Astrocyte (in vitro differentiated cells and primary cell): ENCODE data around the gene NISCH. TPM values are rescaled to one million over a fixed set of nuclear protein-coding genes. Genes with fewer than 3 reads are reported as not detected.

Source experiments
- DNase-seq: peaks from one replicate; pipeline ENCODE4 v3.0.0-alpha.2; 2010; ENCODE audit warnings: low read depth
- FAIRE-seq: peaks from 2 replicates; lab custom pipeline; 2011; peaks lifted over from hg19 to GRCh38; lab: Jason Lieb, UNC
- H2AFZ ChIP-seq: 2 replicates; pipeline ENCODE4 v1.6.0; 2012; ENCODE audit warnings: low read depth, low read length, inconsistent platforms
- H3K27ac ChIP-seq: 2 replicates; pipeline ENCODE4 v1.5.1; 2011; ENCODE audit warnings: low read depth, low read length, inconsistent platforms
- H3K27me3 ChIP-seq: 2 replicates; pipeline ENCODE4 v1.6.0; 2011; ENCODE audit warnings: low read length, inconsistent platforms; ENCODE audit not compliant: insufficient read depth
- H3K36me3 ChIP-seq: 2 replicates; pipeline ENCODE4 v1.5.1; 2011; ENCODE audit warnings: low read length, inconsistent platforms; ENCODE audit not compliant: insufficient read depth
- H3K4me1 ChIP-seq: 2 replicates; pipeline ENCODE4 v1.5.1; 2011; ENCODE audit warnings: low read length, inconsistent platforms; ENCODE audit not compliant: insufficient read depth
- H3K4me2 ChIP-seq: 2 replicates; pipeline ENCODE4 v1.6.0; 2012; ENCODE audit warnings: low read length, inconsistent platforms
- H3K4me3 ChIP-seq: 2 replicates; pipeline ENCODE4 v1.5.1; 2011; ENCODE audit warnings: low read depth, mild to moderate bottlenecking, low read length, inconsistent platforms; ENCODE audit not compliant: insufficient read depth
- H3K79me2 ChIP-seq: 2 replicates; pipeline ENCODE4 v1.6.0; 2012; ENCODE audit warnings: mild to moderate bottlenecking, low read length, inconsistent platforms; ENCODE audit not compliant: insufficient read depth
- H3K9ac ChIP-seq: 2 replicates; pipeline ENCODE4 v1.6.0; 2012; ENCODE audit warnings: mild to moderate bottlenecking, low read length, inconsistent platforms
- H3K9me3 ChIP-seq: 2 replicates; pipeline ENCODE4 v1.5.1; 2012; ENCODE audit warnings: low read depth, mild to moderate bottlenecking, low read length, inconsistent platforms; ENCODE audit not compliant: insufficient read depth
- H4K20me1 ChIP-seq: 2 replicates; pipeline ENCODE4 v1.6.0; 2012; ENCODE audit warnings: low read length, inconsistent platforms; ENCODE audit not compliant: insufficient read depth
- H3K27ac Mint-ChIP-seq: one replicate; pipeline ENCODE4 v1.8.0; 2021; ENCODE audit warnings: mild to moderate bottlenecking, mixed read lengths; ENCODE audit not compliant: unreplicated experiment
- H3K27me3 Mint-ChIP-seq: one replicate; pipeline ENCODE4 v1.8.0; 2021; ENCODE audit warnings: low read depth, mixed read lengths; ENCODE audit not compliant: unreplicated experiment
- H3K36me3 Mint-ChIP-seq: one replicate; pipeline ENCODE4 v1.8.0; 2021; ENCODE audit warnings: low read depth, mixed read lengths; ENCODE audit not compliant: unreplicated experiment
- H3K4me1 Mint-ChIP-seq: one replicate; pipeline ENCODE4 v1.8.0; 2021; ENCODE audit warnings: low read depth, mixed read lengths; ENCODE audit not compliant: unreplicated experiment
- H3K4me3 Mint-ChIP-seq: one replicate; pipeline ENCODE4 v1.8.0; 2021; ENCODE audit warnings: mild to moderate bottlenecking, moderate library complexity, mixed read lengths; ENCODE audit not compliant: unreplicated experiment
- H3K9me3 Mint-ChIP-seq: one replicate; pipeline ENCODE4 v1.8.0; 2021; ENCODE audit warnings: mild to moderate bottlenecking, mixed read lengths; ENCODE audit not compliant: unreplicated experiment
- CTCF ChIP-seq: IDR thresholded peaks from 2 replicates; pipeline ENCODE4 v1.5.1; 2011; ENCODE audit warnings: low read depth, mild to moderate bottlenecking, inconsistent platforms, low read length, moderate library complexity; ENCODE audit not compliant: insufficient read depth
- EZH2 ChIP-seq: IDR thresholded peaks from 2 replicates; pipeline ENCODE4 v1.6.1; 2012; ENCODE audit warnings: mild to moderate bottlenecking, low read length, inconsistent platforms; ENCODE audit not compliant: insufficient read depth
- total RNA-seq: library from RNA; stranded (reverse); gene quantifications from 2 replicates; pipeline ENCODE4 v1.2.1, GENCODE V29; 2021

Gene NISCH
- total RNA-seq, 1 donor from 2014 or later: 118 TPM

- no peak overlapping the region for H3K27ac ChIP-seq
- no peak overlapping the region for H3K4me3 Mint-ChIP-seq
- peaks cover 5% of the 10 kb centered on the region for H3K4me1 Mint-ChIP-seq
These were observed 21.9 kb upstream of the NISCH start for GRCh38 chr3:52433328-52433995.

GRCh38 chr3:52433996-52434479 lies 21.4 kb upstream of the NISCH start:
- Histone ChIP-seq H3K4me1 (peaks cover 5% of the 10 kb centered on the region), H3K9ac (no peak overlapping the region), H2AFZ (no peak overlapping the region), H3K36me3 (no peaks in the 10 kb centered on the region), H3K4me3 (no peak overlapping the region), H4K20me1 (no peaks in the 10 kb centered on the region), H3K79me2 (no peaks in the 10 kb centered on the region), H3K4me2 (no peak overlapping the region), H3K27me3 (peaks cover 3% of the 10 kb centered on the region), H3K9me3 (no peaks in the 10 kb centered on the region), H3K27ac (no peak overlapping the region)
- no peak for FAIRE-seq
- H3K27me3 Mint-ChIP-seq: peaks cover 27% of the 10 kb centered on the region
- H3K4me1 Mint-ChIP-seq: peaks cover 5% of the 10 kb centered on the region
- no peak for DNase-seq
- H3K9me3 Mint-ChIP-seq: no peaks in the 10 kb centered on the region
- H3K36me3 Mint-ChIP-seq: no peaks in the 10 kb centered on the region
- peak overlapping the region; percentile 63 for H3K4me3 Mint-ChIP-seq
- TF ChIP-seq EZH2 (no peak), CTCF (no peak)
- H3K27ac Mint-ChIP-seq: no peak overlapping the region

More at GRCh38 chr3:52433328-52433995, 21.9 kb upstream of the NISCH start:
- no peaks in the 10 kb centered on the region for H3K79me2 ChIP-seq
- no peaks in the 10 kb centered on the region for H3K36me3 ChIP-seq
- DNase-seq (no peak), FAIRE-seq (no peak)
- no peak overlapping the region for H2AFZ ChIP-seq
- peaks cover 3% of the 10 kb centered on the region for H3K27me3 ChIP-seq
- H3K9ac ChIP-seq: no peak overlapping the region
- peaks cover 5% of the 10 kb centered on the region for H3K4me1 ChIP-seq
- no peak overlapping the region for H3K4me3 ChIP-seq
- Mint-ChIP-seq H3K27ac (no peak overlapping the region), H3K9me3 (no peaks in the 10 kb centered on the region), H3K27me3 (peaks cover 27% of the 10 kb centered on the region), H3K36me3 (no peaks in the 10 kb centered on the region)
- H4K20me1 ChIP-seq: no peaks in the 10 kb centered on the region
- no peak overlapping the region for H3K4me2 ChIP-seq
- no peaks in the 10 kb centered on the region for H3K9me3 ChIP-seq
- TF ChIP-seq CTCF (no peak), EZH2 (no peak)

- Mint-ChIP-seq H3K27ac (no peak overlapping the region), H3K9me3 (no peaks in the 10 kb centered on the region), H3K27me3 (peaks cover 27% of the 10 kb centered on the region), H3K4me1 (peaks cover 2% of the 10 kb centered on the region), H3K36me3 (no peaks in the 10 kb centered on the region), H3K4me3 (peak overlapping the region; percentile 63)
- Histone ChIP-seq H3K79me2 (no peaks in the 10 kb centered on the region), H3K4me3 (no peak overlapping the region), H3K9ac (no peak overlapping the region), H3K9me3 (no peaks in the 10 kb centered on the region), H2AFZ (no peak overlapping the region), H4K20me1 (no peaks in the 10 kb centered on the region), H3K36me3 (no peaks in the 10 kb centered on the region), H3K4me2 (no peak overlapping the region), H3K27me3 (peaks cover 3% of the 10 kb centered on the region), H3K27ac (no peak overlapping the region), H3K4me1 (peaks cover 2% of the 10 kb centered on the region)
- no peak for TF ChIP-seq EZH2
- no peak for TF ChIP-seq CTCF
- FAIRE-seq: no peak
- no peak for DNase-seq
These were observed 20.8 kb upstream of the NISCH start for GRCh38 chr3:52434491-52435115.
